ENCODE results near the gene ETF1.
A peak's percentile ranks its signal among the peaks of the same experiment; 100 is the strongest.

ETF1 gene

GRCh38 chr5:138469540-138470321, 73.3 kb downstream of the ETF1 start:
- Mint-ChIP-seq H3K4me1 (ENCODE audit: low read depth) (peaks cover 16% of the 10 kb centered on the region), H3K27me3 (ENCODE audit: low read depth) (peaks cover 25% of the 10 kb centered on the region), H3K4me3 (no peak overlapping the region), H3K9me3 (no peaks in the 10 kb centered on the region), H3K27ac (no peak overlapping the region), H3K36me3 (ENCODE audit: low read depth) (peaks cover 19% of the 10 kb centered on the region)

- H3K27ac Mint-ChIP-seq, result no peak overlapping the region
- peaks cover 16% of the 10 kb centered on the region for H3K4me1 Mint-ChIP-seq (ENCODE audit: low read depth)
- no peak overlapping the region for H3K4me3 Mint-ChIP-seq
- peaks cover 19% of the 10 kb centered on the region for H3K36me3 Mint-ChIP-seq (ENCODE audit: low read depth)
- no peaks in the 10 kb centered on the region for H3K9me3 Mint-ChIP-seq
- H3K27me3 Mint-ChIP-seq (ENCODE audit: low read depth), result peaks cover 25% of the 10 kb centered on the region
Measured at GRCh38 chr5:138468966-138469539, 74.0 kb downstream of the ETF1 start.

DNA sequence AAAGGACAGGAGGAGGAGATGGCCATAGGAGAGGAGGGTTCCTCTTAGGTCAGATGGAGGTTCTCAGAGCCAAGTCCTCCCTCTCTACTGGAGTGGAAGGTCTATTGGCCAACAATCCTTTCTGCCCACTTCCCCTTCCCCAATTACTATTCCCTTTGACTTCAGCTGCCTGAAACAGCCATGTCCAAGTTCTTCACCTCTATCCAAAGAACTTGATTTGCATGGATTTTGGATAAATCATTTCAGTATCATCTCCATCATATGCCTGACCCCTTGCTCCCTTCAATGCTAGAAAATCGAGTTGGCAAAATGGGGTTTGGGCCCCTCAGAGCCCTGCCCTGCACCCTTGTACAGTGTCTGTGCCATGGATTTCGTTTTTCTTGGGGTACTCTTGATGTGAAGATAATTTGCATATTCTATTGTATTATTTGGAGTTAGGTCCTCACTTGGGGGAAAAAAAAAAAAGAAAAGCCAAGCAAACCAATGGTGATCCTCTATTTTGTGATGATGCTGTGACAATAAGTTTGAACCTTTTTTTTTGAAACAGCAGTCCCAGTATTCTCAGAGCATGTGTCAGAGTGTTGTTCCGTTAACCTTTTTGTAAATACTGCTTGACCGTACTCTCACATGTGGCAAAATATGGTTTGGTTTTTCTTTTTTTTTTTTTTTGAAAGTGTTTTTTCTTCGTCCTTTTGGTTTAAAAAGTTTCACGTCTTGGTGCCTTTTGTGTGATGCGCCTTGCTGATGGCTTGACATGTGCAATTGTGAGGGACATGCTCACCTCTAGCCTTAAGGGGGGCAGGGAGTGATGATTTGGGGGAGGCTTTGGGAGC, 74.7 kb downstream of the ETF1 start:
- Mint-ChIP-seq H3K27ac (no peak overlapping the region), H3K4me1 (ENCODE audit: low read depth) (peaks cover 16% of the 10 kb centered on the region), H3K4me3 (peak overlapping the region; percentile 48), H3K27me3 (ENCODE audit: low read depth) (peaks cover 25% of the 10 kb centered on the region), H3K9me3 (no peaks in the 10 kb centered on the region), H3K36me3 (ENCODE audit: low read depth) (peaks cover 19% of the 10 kb centered on the region)

- Mint-ChIP-seq H3K4me3 (peak overlapping the region; percentile 75), H3K27ac (peak overlapping the region; percentile 59), H3K4me1 (ENCODE audit: low read depth) (peaks cover 16% of the 10 kb centered on the region), H3K27me3 (ENCODE audit: low read depth) (peaks cover 25% of the 10 kb centered on the region), H3K36me3 (ENCODE audit: low read depth) (peaks cover 19% of the 10 kb centered on the region), H3K9me3 (no peaks in the 10 kb centered on the region)
Measured at GRCh38 chr5:138467711-138468132, 75.3 kb downstream of the ETF1 start.

- peaks cover 21% of the 10 kb centered on the region for H3K27me3 Mint-ChIP-seq (ENCODE audit: low read depth)
Measured at GRCh38 chr5:138466900-138467710, 75.9 kb downstream of the ETF1 start.

GRCh38 chr5:138466125-138466899, 76.7 kb downstream of the ETF1 start:
- Mint-ChIP-seq H3K4me1 (ENCODE audit: low read depth) (peaks cover 16% of the 10 kb centered on the region), H3K36me3 (ENCODE audit: low read depth) (peaks cover 19% of the 10 kb centered on the region), H3K4me3 (peak overlapping the region; percentile 79), H3K27ac (no peak overlapping the region), H3K27me3 (ENCODE audit: low read depth) (peaks cover 21% of the 10 kb centered on the region), H3K9me3 (no peaks in the 10 kb centered on the region)

More at GRCh38 chr5:138466900-138467710, 75.9 kb downstream of the ETF1 start:
- peaks cover 16% of the 10 kb centered on the region for H3K4me1 Mint-ChIP-seq (ENCODE audit: low read depth)
- H3K9me3 Mint-ChIP-seq, result no peaks in the 10 kb centered on the region
- no peak overlapping the region for H3K27ac Mint-ChIP-seq
- H3K4me3 Mint-ChIP-seq, result peak overlapping the region; percentile 75
- peaks cover 19% of the 10 kb centered on the region for H3K36me3 Mint-ChIP-seq (ENCODE audit: low read depth)

DNA sequence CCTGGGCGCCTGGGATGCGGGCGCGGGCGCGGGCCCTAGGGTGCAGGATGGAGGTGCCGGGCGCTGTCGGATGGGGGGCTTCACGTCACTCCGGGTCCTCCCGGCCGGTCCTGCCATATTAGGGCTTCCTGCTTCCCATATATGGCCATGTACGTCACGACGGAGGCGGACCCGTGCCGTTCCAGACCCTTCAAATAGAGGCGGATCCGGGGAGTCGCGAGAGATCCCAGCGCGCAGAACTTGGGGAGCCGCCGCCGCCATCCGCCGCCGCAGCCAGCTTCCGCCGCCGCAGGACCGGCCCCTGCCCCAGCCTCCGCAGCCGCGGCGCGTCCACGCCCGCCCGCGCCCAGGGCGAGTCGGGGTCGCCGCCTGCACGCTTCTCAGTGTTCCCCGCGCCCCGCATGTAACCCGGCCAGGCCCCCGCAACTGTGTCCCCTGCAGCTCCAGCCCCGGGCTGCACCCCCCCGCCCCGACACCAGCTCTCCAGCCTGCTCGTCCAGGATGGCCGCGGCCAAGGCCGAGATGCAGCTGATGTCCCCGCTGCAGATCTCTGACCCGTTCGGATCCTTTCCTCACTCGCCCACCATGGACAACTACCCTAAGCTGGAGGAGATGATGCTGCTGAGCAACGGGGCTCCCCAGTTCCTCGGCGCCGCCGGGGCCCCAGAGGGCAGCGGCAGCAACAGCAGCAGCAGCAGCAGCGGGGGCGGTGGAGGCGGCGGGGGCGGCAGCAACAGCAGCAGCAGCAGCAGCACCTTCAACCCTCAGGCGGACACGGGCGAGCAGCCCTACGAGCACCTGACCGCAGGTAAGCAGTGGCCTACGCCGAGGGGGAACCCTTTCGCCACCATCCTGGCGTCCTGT, 77.5 kb downstream of the ETF1 start, which contains the start of gene EGR1:
Gene EGR1, plus strand, starts transcription at position 219 of the 864 bp plus-strand sequence. Its CDS starts 283 bp downstream, at position 502.
- peaks cover 21% of the 10 kb centered on the region for H3K27me3 Mint-ChIP-seq (ENCODE audit: low read depth)
- H3K36me3 Mint-ChIP-seq (ENCODE audit: low read depth), result peaks cover 19% of the 10 kb centered on the region
- H3K4me1 Mint-ChIP-seq (ENCODE audit: low read depth), result peaks cover 16% of the 10 kb centered on the region

DNA sequence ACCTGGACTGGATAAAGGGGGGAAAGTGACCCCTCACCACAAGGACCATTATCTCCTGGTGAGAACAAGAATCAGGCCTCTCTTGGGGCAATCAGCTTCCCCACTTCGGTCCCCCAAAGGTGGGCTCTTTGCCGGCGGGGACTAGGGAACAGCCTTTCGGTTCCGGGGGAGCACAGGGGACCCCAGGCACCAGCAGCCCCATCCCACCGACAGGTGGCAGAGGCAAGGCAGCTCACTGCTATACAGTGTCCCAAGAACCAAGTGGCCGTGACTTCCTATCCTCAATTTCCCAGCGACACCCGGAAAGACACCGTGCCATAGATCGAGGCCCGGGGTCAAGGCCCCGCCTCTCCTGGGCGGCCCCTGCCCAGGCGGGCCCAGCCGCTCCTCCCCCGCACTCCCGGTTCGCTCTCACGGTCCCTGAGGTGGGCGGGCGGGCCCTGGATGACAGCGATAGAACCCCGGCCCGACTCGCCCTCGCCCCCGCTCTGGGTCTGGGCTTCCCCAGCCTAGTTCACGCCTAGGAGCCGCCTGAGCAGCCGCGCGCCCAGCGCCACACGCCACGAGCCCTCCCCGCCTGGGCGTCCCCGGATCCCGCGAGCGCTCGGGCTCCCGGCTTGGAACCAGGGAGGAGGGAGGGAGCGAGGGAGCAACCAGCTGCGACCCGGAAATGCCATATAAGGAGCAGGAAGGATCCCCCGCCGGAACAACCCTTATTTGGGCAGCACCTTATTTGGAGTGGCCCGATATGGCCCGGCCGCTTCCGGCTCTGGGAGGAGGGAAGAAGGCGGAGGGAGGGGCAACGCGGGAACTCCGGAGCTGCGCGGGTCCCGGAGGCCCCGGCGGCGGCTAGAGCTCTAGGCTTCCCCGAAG, 78.4 kb downstream of the ETF1 start:
- Mint-ChIP-seq H3K4me1 (ENCODE audit: low read depth) (peaks cover 23% of the 10 kb centered on the region), H3K27me3 (ENCODE audit: low read depth) (peaks cover 21% of the 10 kb centered on the region), H3K9me3 (no peaks in the 10 kb centered on the region), H3K27ac (peak overlapping the region; percentile 91), H3K4me3 (peak overlapping the region; percentile 86), H3K36me3 (ENCODE audit: low read depth) (peaks cover 19% of the 10 kb centered on the region)

More for the DNA sequence above, 77.5 kb downstream of the ETF1 start, which contains the start of gene EGR1:
- H3K27ac Mint-ChIP-seq, result peak within 1 kb of the TSS; percentile 91
- peak within 1 kb of the TSS; percentile 86 for H3K4me3 Mint-ChIP-seq
- no peaks in the 10 kb centered on the region for H3K9me3 Mint-ChIP-seq

DNA sequence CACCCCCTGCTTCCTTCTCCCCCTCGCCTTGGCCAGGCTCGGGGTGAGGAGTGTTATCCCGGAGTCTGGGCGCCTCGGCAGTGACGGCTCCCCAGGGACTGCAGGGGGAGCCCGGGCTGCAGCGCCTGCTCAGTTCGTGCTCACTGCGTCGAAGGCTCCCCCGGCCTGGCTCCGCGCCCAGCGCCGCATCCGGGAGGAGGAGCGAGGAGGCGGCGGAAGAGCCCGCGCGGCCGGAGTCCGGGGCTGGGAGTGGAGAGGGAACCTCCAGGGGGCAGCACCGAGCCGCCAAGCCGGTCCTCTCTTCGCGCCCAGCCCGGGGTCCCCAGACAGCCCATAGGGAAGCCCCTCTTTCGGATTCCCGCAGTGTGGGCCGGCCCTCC, 79.0 kb downstream of the ETF1 start:
- Mint-ChIP-seq H3K4me3 (peak overlapping the region; percentile 86), H3K27ac (peak overlapping the region; percentile 91), H3K36me3 (ENCODE audit: low read depth) (peaks cover 22% of the 10 kb centered on the region), H3K9me3 (no peaks in the 10 kb centered on the region), H3K4me1 (ENCODE audit: low read depth) (peaks cover 29% of the 10 kb centered on the region), H3K27me3 (ENCODE audit: low read depth) (peaks cover 21% of the 10 kb centered on the region)

DNA sequence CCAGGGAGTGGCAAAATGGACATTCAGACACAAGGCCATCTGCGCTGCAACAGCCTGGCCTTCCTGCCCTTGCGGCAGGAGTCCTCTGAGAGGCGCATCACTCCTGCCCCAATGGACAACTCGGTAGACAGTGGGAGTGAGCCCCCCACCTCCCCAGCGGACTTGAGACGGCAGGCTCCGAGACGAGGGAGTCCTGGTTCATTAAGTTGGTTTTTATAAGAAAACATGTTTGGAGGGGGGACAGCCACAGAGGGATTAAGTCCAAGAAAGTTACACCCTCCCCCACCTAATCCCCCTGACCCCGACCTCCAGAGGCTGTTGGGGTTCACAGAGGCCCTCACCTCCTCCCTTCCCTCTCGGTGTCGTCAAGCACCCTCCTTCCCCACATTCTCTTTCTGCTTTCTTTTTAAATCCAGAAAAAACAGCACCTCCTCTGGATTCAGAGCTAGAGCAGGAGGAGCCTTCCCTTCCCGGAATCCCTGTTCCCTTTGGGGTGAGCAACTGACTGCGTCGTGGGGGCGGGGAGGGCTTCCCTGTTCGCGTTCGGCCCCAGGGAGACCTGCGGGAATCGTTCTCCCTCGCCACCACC, 79.5 kb downstream of the ETF1 start:
- Mint-ChIP-seq H3K4me1 (ENCODE audit: low read depth) (peaks cover 34% of the 10 kb centered on the region), H3K27ac (peak overlapping the region; percentile 91)

GRCh38 chr5:138461343-138462125, 81.5 kb downstream of the ETF1 start:
- Mint-ChIP-seq H3K4me3 (no peak overlapping the region), H3K9me3 (no peaks in the 10 kb centered on the region), H3K36me3 (ENCODE audit: low read depth) (peaks cover 4% of the 10 kb centered on the region), H3K27me3 (ENCODE audit: low read depth) (peaks cover 2% of the 10 kb centered on the region), H3K27ac (peak overlapping the region; percentile 9), H3K4me1 (ENCODE audit: low read depth) (peaks cover 24% of the 10 kb centered on the region)

More for the DNA sequence above, 79.5 kb downstream of the ETF1 start:
- peak overlapping the region; percentile 86 for H3K4me3 Mint-ChIP-seq
- peaks cover 21% of the 10 kb centered on the region for H3K27me3 Mint-ChIP-seq (ENCODE audit: low read depth)
- peaks cover 22% of the 10 kb centered on the region for H3K36me3 Mint-ChIP-seq (ENCODE audit: low read depth)
- H3K9me3 Mint-ChIP-seq, result no peaks in the 10 kb centered on the region
